NCI-H1105 (cell line): ENCODE data around the gene PINK1.
"Not testable (repeated sequence)": the region's sequence is repeated elsewhere in the genome, so short reads cannot be mapped to it uniquely, and the experiment has no call there.

Experiments
- DNase-seq: peaks from one replicate; lab custom pipeline; 2025; lab: John Stamatoyannopoulos, UW

The PINK1 gene

DNA sequence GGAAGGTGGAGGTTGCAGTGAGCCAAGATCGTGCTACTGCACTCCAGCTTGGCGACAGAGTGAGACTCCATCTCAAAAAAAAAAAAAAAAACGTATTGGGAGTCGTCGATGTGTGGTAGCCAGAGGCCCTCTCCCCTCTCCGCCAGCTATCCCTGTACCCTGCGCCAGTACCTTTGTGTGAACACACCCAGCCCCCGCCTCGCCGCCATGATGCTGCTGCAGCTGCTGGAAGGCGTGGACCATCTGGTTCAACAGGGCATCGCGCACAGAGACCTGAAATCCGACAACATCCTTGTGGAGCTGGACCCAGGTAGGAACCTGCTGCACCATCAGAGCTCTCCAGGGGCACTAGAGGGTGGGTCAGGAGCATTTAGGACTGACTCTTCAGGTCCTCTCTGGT lies 12.2 kb downstream of the PINK1 start:
- DNase-seq = no peak

DNA sequence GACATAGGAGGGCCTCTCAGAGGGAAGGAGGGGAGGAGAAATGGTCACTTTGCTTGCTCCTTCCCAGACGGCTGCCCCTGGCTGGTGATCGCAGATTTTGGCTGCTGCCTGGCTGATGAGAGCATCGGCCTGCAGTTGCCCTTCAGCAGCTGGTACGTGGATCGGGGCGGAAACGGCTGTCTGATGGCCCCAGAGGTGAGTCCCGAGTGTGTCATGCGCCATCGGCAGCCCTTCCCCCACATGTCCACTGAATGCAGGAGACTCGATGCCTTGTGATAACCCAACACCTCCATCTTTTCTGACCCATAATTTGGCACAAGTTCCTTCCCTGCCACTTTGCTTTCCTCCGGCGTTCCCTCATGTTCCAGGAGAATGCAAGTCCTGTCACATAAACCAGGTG lies 15.2 kb downstream of the PINK1 start:
- no peak for DNase-seq

DNA sequence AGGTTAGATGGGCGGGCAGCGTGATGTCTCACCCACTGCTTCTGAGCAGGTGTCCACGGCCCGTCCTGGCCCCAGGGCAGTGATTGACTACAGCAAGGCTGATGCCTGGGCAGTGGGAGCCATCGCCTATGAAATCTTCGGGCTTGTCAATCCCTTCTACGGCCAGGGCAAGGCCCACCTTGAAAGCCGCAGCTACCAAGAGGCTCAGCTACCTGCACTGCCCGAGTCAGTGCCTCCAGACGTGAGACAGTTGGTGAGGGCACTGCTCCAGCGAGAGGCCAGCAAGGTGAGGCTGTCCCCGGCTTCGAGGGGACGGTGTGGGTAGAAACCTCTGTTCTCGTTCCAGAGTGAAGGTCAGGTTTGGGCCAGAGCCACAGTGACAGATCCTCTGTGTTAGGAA lies 15.7 kb downstream of the PINK1 start:
- DNase-seq = no peak

GRCh38 chr1:20652300-20652699 lies 19.0 kb downstream of the PINK1 start:
- no peak for DNase-seq

DNA sequence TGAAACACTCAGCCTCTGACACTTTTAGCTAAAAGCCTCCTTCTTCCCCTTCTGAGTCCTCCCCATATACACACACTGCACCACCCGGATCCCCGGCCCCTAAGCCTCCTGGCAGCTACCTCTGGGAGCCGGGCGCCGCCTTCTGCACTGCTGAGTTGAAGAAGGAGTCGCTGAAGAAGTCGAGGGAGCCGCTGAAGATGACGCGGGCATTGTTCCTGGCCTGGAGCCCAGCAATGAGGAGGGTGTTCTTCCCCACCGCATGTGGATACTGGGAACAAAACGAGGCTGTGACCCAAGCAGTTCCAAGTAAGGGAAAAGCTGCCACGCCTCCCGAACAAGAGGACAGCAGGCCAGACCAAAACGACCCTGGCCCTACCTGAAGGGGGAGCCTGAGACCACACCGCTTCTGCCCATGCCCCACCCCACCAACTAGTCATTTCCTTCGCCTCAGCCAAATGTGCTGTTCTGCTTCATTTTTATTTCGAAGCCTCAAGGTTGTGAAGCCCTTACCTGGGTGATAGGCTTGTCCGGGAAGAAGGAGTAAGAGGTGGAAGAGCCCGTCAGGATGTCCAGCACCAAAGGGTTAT lies 20.9 kb downstream of the PINK1 start:
- DNase-seq = no peak

GRCh38 chr1:20657024-20657423 lies 23.8 kb downstream of the PINK1 start:
- no peak for DNase-seq

DNA sequence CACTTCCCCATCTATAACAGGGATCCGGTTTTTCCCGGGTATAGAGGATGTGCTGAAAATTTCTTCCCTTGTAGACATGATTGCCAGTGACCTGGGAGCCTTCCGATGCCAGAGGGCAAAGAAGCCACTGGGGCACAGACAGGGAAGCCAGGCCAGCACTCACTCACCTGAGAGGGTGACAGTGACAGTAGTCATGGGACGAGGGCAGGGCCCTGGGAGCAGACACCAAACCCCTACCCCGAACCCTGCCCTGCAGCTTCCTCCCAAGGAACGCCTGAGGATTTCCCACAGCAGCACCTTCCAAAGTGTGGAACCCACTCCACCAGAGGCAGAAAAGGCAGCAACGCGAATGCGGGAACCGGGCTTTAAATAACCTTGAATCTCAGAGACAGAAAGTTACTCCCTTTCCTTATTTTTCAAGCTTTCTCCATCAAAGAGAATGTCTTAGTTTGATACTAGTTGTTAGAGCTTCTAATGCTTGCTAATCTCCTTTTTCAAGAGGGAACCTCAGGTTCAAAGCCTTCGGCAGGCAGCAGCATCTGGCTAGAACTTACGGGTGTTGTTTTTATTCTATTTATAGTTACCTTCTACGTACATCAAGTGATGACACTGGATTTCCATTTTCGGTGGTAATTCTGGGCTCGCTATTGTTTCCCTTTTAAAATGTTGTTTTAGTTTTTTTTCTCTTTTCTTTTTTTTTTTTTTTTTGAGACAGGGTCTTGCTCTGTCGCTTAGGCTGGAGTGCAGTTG lies 25.1 kb downstream of the PINK1 start:
- DNase-seq = no peak

DNA sequence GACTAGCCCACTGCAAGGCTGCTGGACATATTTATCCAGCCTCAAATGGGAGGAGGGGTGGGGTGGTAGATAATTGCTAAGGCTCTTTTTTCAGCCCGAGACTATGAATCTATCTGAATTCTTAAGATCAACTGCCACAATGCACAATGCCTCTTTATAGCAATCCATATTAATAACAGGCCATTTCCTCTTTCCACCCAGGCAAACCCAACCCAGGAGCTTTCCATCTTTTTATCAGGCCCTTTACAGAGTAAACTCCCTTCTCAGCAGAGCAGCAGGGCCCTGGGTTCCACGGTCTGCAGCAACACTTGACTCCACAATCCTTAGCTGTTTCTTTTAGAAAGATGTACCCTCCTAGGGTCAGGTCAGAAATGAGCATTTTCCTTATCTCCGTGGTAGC lies 27.1 kb downstream of the PINK1 start:
- no peak for DNase-seq

DNA sequence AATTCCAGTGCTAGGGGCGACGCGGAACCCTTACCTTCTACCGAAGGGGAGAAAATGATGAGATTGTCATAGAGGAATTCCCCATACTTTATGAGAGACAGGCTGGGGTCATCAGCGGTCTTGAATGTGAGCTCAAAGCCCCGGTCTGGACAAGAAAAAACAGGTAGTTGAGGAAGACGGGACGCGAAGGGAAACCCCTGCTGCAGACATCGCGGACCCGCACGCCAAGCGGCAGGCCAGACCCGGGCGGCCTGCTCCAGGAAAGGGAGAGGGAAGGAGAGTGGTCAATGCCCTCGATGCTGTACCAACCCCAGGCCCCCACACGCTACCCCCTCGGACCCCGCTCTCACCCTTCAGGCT lies 27.6 kb downstream of the PINK1 start:
- no peak for DNase-seq

GRCh38 chr1:20661207-20662109 lies 28.2 kb downstream of the PINK1 start, which contains the start of gene DDOST:
Gene DDOST, minus strand, starts transcription at chr1:20661369. Its CDS starts 19 bp downstream, at chr1:20661350.
- DNase-seq = peak; percentile 98

- no peak for DNase-seq
Observed at GRCh38 chr1:20662110-20662475, 28.8 kb downstream of the PINK1 start.

GRCh38 chr1:20663365-20663764 lies 30.1 kb downstream of the PINK1 start:
- DNase-seq = no peak

DNA sequence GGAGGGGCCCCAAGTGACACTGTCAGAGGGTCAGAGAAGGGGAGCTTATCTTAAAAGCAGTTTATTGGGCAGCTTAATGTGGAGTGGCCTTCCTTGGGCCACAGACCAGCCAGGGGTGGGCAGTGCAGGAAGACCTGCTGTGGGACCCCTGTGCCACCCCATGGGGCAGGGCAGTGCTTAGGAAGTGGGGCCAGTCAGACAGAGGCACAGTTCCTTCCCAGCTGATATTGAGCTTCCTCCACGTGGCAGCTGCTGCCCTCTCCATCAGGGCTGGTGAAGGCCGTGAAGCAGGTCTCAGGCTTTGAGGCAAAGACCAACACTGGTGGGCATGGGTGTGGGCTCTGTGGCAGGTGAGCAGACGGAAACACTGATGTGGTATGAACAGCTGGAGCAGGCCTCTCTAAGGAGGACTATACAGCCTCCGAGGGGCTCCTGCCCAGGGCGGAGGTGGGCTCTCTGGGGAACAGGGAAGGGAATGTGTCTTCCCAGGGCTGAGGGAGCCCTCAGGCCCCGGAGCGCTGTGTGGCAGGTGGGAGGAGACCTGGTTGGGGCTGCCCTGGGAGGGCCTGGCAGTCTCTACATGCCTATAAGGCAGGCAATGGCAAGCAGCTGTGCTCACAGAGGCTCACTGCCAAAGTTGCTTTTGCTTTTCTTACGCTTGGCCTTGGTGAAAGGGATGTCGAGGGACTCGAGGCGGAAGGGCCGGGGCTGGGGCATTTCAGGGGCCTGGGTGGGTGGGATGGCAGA lies 30.9 kb downstream of the PINK1 start:
- no peak for DNase-seq

GRCh38 chr1:20665726-20666125 lies 32.5 kb downstream of the PINK1 start:
- no peak for DNase-seq

DNA sequence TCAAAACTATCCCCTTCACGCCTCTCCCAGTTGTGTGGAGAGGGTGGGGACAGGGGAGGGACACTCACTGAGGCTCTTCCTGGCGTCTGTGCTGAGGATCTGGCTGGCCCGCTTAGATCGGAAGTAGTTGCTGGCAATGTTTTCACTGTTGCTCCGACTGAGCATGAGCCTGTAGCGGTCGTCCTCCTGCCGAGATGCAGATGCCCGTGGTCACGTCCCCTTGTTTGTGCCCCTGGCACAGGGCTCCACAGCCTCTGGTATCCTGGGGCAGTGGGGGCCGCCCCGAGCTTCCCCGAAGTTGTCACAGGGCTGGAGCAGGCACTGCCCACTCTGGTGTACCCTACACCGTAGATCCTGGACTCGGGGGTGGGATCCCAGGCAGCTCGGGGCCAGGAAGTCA lies 32.9 kb downstream of the PINK1 start:
- DNase-seq = no peak

DNA sequence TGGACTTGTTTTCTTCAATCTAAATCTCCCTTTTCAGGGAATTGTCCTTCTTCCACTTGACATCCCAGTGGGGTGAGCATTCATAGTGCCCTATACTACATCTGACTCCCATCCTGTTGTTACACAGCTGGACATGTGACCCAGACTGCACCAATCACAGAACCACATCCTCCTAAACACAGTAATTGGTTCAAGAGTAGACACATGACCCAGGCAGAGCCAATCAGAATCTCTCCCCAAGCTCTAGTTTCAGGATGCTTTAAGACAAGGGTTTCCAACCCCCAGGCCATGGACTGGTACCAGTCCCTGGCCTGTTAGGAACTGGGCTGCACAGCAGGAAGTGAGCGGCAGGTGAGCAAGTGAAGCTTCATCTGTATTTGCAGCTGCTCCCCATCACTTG lies 33.5 kb downstream of the PINK1 start:
- DNase-seq = no peak

- no peak for DNase-seq
Observed at GRCh38 chr1:20668581-20668980, 35.3 kb downstream of the PINK1 start.

- no peak for DNase-seq
Observed at GRCh38 chr1:20670936-20671335, 37.7 kb downstream of the PINK1 start.

- DNase-seq = no peak
Observed at GRCh38 chr1:20672265-20672632, 39.0 kb downstream of the PINK1 start.

DNA sequence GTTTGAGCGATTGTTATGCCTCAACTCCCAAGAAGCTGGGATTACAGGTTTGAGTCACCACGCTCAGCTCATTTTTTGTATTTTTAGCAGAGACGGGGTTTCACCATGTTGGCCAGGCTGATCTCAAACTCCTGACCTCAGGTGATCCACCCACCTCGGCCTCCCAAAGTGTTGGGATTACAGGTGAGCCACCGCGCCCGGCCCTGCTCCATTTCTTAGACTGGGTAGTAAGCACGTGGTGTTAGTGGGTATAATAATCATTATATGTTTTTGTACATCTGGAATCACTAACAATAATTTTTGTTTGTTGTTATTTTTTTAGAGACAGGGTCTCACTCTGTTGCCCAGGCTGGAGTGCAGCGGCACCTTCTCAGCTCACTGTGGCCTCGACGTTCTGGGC lies 40.4 kb downstream of the PINK1 start:
- not testable (repeated sequence) for DNase-seq

DNA sequence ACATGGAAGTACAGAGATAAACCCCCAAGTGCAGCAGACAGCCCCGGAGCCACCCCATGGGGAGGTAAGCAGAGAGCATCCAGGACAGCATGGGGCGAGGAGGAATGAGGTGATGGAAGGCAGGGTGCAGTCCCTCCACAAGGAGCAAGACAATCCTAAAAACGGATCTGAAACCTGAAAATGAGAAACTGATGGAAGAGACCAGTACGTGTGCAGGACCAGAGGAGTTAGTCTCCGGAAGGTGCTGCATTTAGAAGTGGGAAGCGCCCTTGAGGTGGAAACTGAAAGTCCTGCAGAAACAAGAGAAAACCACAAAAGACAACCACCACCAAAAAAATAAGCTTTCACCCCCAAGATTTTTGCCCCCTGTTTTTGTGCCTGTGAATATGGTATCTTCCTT lies 45.3 kb downstream of the PINK1 start:
- no peak for DNase-seq

GRCh38 chr1:20680269-20680668 lies 47.0 kb downstream of the PINK1 start:
- no peak for DNase-seq
